Fibroblast of lung (primary cell): ENCODE data around the gene DPM1. TPM values are rescaled to one million over a fixed set of nuclear protein-coding genes. Genes with fewer than 3 reads are reported as not detected.

ENCODE experiments used
- DNase-seq, 2 donors: peaks; one replicate each; pipeline versions ENCODE4 v3.0.0 to v3.0.0-alpha.2; 2010; ENCODE audit warnings: low read depth in 2 of 2
- H2AFZ ChIP-seq: 2 replicates; pipeline ENCODE4 v1.5.1; 2012; ENCODE audit warnings: low read length, control low read depth, inconsistent platforms
- H3K27ac ChIP-seq: 2 replicates; pipeline ENCODE4 v1.5.1; 2011; ENCODE audit warnings: low read length, control low read depth; ENCODE audit not compliant: insufficient read depth
- H3K27me3 ChIP-seq: 2 replicates; pipeline ENCODE4 v1.5.1; 2011; ENCODE audit warnings: mild to moderate bottlenecking, low read length; ENCODE audit not compliant: control insufficient read depth, insufficient read depth
- H3K36me3 ChIP-seq: 2 replicates; pipeline ENCODE4 v1.5.1; 2011; ENCODE audit warnings: low read length; ENCODE audit not compliant: control insufficient read depth, insufficient read depth
- H3K4me1 ChIP-seq: 2 replicates; pipeline ENCODE4 v1.5.1; 2011; ENCODE audit warnings: low read length; ENCODE audit not compliant: control insufficient read depth, insufficient read depth; ENCODE audit errors: extremely low read depth
- H3K4me2 ChIP-seq: 2 replicates; pipeline ENCODE4 v1.5.1; 2011; ENCODE audit warnings: low read length, control low read depth; ENCODE audit not compliant: insufficient read depth; ENCODE audit errors: extremely low read depth
- H3K4me3 ChIP-seq, 4 experiments: fragments of 200-600 bp in 1 of 4; sonication (generic) in 1 of 4; replicated peaks in 1 of 4; 2 replicates each; pipeline ENCODE4 v1.5.1; 2011 to 2016; ENCODE audit warnings: low read length in 4 of 4, low read depth in 3 of 4, mild to moderate bottlenecking in 3 of 4, control low read depth in 2 of 4, inconsistent platforms in 1 of 4, mixed read lengths in 1 of 4; ENCODE audit not compliant: insufficient read depth in 1 of 4; ENCODE audit errors: control extremely low read depth in 1 of 4
- H3K79me2 ChIP-seq: 2 replicates; pipeline ENCODE4 v1.5.1; 2012; ENCODE audit warnings: mild to moderate bottlenecking, low read length, inconsistent platforms; ENCODE audit not compliant: control insufficient read depth, insufficient read depth
- H3K9ac ChIP-seq: 2 replicates; pipeline ENCODE4 v1.5.1; 2011; ENCODE audit warnings: mild to moderate bottlenecking, low read length, control low read depth; ENCODE audit not compliant: insufficient read depth
- H3K9me3 ChIP-seq: 2 replicates; pipeline ENCODE4 v1.5.1; 2012; ENCODE audit warnings: low read depth, low read length; ENCODE audit not compliant: control insufficient read depth, insufficient read depth
- H4K20me1 ChIP-seq: 2 replicates; pipeline ENCODE4 v1.5.1; 2011; ENCODE audit warnings: low read length; ENCODE audit not compliant: control insufficient read depth, insufficient read depth; ENCODE audit errors: extremely low read depth
- EZH2 ChIP-seq: IDR thresholded peaks from 2 replicates; pipeline ENCODE4 v1.5.1; 2012; ENCODE audit warnings: low read length, control low read depth, mild to moderate bottlenecking; ENCODE audit errors: missing control alignments
- polyA plus RNA-seq, 2 donors: library from polyadenylated mRNA; depleted of rRNA in 1 of 2; stranded (reverse) in 1 of 2; unstranded in 1 of 2; fragments of >200 nt; gene quantifications; 2 replicates each; pipeline ENCODE4 v1.2.1, GENCODE V29; 2011 to 2012; ENCODE audit warnings: missing spikeins in 1 of 2
- total RNA-seq: library from RNA; depleted of rRNA; stranded (reverse); fragments of >200 nt; gene quantifications from 2 replicates; pipeline ENCODE4 v1.2.1, GENCODE V29; 2014
- TF ChIP-seq, protein P1 (sequence below), 2 donors: IDR thresholded peaks in 1 of 2; conservative IDR thresholded peaks in 1 of 2; 1 replicate in 1 of 2; 2 replicates in 1 of 2; pipeline ENCODE4 v1.5.1; 2011 to 2012; ENCODE audit warnings: low read length in 2 of 2, control low read depth in 1 of 2, inconsistent platforms in 1 of 2, low read depth in 1 of 2, mild to moderate bottlenecking in 1 of 2

DPM1 gene
- total and polyA plus RNA-seq, 2 donors (not counting 1 experiment from before 2014, with no cell fraction given): 60.9 to 89.1 TPM

DNA sequence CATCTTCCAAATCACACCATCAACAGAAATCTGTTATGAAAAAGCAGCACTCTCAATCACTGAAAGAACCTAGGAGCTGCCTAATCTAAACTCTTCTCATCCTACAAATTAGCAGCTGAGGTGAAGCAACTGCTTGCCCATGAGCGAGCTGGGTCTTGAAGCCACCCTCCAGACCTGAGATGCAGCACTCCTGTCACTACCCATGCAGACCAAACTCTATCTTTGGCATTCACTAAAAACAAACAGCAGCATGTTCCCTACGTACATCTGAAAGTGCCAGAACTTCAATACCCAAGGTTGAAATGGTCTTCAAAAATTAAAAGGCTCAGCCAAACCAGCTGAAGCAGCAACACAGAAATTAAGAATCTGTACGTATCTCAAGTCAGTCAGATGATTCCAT lies 41.4 kb downstream of the DPM1 start:
- Histone ChIP-seq H3K27ac (peak overlapping the region; percentile 35), H3K4me1 (peaks cover 30% of the 10 kb centered on the region)

DNA sequence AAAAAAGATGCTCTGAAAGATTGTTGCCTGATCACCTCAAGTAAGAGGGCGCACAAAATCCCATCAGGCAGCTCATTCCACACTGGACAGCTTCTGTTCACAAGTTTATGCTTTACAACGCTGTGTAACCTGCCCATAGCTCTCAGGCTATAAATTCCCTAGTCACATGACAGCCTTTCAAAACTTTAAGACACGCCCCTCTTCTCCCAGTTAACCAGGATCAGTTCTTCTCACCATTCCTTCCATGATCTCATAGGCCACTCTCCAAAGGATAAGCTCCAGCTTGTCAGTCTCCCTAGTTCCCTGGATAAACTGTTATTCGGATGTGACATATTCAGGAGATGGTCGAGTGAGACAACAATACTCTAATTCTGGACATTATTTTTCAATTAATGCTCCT lies 42.1 kb downstream of the DPM1 start:
- Histone ChIP-seq H3K4me2 (no peak overlapping the region), H3K9ac (no peak overlapping the region), H3K9me3 (no peaks in the 10 kb centered on the region), H3K27me3 (no peaks in the 10 kb centered on the region), H3K4me3 (no peak overlapping the region), H2AFZ (no peak overlapping the region), H3K36me3 (no peaks in the 10 kb centered on the region), H3K27ac (peak overlapping the region; percentile 5), H3K79me2 (peaks cover 96% of the 10 kb centered on the region), H3K4me1 (peaks cover 33% of the 10 kb centered on the region), H4K20me1 (peaks cover 15% of the 10 kb centered on the region)
- TF ChIP-seq, protein P1, sequence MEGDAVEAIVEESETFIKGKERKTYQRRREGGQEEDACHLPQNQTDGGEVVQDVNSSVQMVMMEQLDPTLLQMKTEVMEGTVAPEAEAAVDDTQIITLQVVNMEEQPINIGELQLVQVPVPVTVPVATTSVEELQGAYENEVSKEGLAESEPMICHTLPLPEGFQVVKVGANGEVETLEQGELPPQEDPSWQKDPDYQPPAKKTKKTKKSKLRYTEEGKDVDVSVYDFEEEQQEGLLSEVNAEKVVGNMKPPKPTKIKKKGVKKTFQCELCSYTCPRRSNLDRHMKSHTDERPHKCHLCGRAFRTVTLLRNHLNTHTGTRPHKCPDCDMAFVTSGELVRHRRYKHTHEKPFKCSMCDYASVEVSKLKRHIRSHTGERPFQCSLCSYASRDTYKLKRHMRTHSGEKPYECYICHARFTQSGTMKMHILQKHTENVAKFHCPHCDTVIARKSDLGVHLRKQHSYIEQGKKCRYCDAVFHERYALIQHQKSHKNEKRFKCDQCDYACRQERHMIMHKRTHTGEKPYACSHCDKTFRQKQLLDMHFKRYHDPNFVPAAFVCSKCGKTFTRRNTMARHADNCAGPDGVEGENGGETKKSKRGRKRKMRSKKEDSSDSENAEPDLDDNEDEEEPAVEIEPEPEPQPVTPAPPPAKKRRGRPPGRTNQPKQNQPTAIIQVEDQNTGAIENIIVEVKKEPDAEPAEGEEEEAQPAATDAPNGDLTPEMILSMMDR (conservative IDR thresholded peaks at IDR 0.05 in 1 of 2, IDR thresholded peaks at IDR 0.05 in 1 of 2; ENCODE audit: low read depth in 1 of 2, low read length in 2 of 2): no peak
- TF ChIP-seq EZH2: no peak
- DNase-seq: peak; percentile 51 to 55

More for the DNA sequence above, 41.4 kb downstream of the DPM1 start:
- Histone ChIP-seq H3K4me3 (no peak overlapping the region), H3K79me2 (peaks cover 97% of the 10 kb centered on the region), H3K9me3 (no peaks in the 10 kb centered on the region), H3K4me2 (peak overlapping the region; percentile 5), H3K27me3 (no peaks in the 10 kb centered on the region), H3K36me3 (no peaks in the 10 kb centered on the region), H2AFZ (no peak overlapping the region), H3K9ac (no peak overlapping the region), H4K20me1 (peaks cover 15% of the 10 kb centered on the region)
- DNase-seq: no peak
- TF ChIP-seq EZH2: no peak
- TF ChIP-seq, protein P1 (conservative IDR thresholded peaks at IDR 0.05 in 1 of 2, IDR thresholded peaks at IDR 0.05 in 1 of 2; ENCODE audit: low read depth in 1 of 2, low read length in 2 of 2): no peak

DNA sequence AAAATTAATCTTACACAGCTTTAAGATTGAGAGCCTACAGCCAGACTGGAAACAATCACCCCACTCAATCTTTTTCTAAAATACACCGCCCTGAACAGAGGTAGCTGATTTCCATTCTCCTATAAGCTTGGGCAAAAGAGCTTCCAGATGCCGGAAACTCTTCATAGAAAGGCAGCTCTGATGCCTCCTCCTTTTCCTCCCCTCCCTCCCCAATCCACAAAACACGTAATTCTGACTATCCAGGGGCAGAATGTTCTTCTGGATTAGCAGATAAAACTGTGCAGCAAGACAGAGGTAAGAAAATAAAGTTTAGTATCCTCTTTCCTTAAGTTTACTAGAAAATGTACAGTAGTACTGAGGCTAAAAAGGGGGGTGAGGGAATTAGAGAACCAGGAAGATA lies 42.9 kb downstream of the DPM1 start:
- peak in 1 of 2 donors; percentile 55 for DNase-seq
- TF ChIP-seq EZH2: no peak
- TF ChIP-seq, protein P1 (conservative IDR thresholded peaks at IDR 0.05 in 1 of 2, IDR thresholded peaks at IDR 0.05 in 1 of 2; ENCODE audit: low read depth in 1 of 2, low read length in 2 of 2): no peak
- Histone ChIP-seq H3K36me3 (no peaks in the 10 kb centered on the region), H3K9me3 (no peaks in the 10 kb centered on the region), H4K20me1 (peaks cover 15% of the 10 kb centered on the region), H3K9ac (no peak overlapping the region), H3K27ac (peak overlapping the region; percentile 13), H3K27me3 (no peaks in the 10 kb centered on the region), H2AFZ (no peak overlapping the region), H3K4me1 (peaks cover 38% of the 10 kb centered on the region), H3K4me3 (no peak overlapping the region), H3K79me2 (peaks cover 94% of the 10 kb centered on the region), H3K4me2 (no peak overlapping the region)
